GM12892 (cell line): ENCODE measurements around the gene TMEM141.

Source experiments
- POLR2A ChIP-seq: IDR thresholded peaks from 2 replicates; pipeline ENCODE4 v1.6.1; 2011; ENCODE audit warnings: low read depth, low read length, control low read depth
- TAF1 ChIP-seq: IDR thresholded peaks from 2 replicates; pipeline ENCODE4 v1.6.1; 2011; ENCODE audit warnings: low read depth, mild to moderate bottlenecking, control low read depth, low read length, borderline replicate concordance

DNA sequence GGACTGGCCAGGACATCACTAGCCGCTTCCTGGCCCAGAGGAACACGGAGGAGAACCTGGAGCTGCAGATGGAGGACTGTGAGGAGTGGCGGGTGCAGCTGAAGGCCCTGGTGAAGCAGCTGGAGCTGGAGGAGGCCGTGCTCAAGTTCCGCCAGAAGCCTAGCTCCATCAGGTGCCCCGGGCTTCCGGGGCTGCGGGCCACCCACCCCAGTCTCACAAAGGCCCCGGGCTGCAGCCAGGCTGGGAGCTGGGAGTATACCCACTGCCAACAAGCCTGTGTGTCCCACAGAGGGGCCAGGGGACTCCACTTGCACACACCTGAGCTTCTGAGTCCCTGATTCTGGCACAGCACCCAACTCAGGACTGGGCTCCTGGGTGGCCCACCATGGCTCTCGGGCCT lies 14.9 kb downstream of the TMEM141 start:
- TF ChIP-seq POLR2A (no peak), TAF1 (no peak)
